GM19452 (cell line): Measurements from ENCODE around the gene SPRR2A.
"Not testable (repeated sequence)": the region's sequence is repeated elsewhere in the genome, so short reads cannot be mapped to it uniquely, and the experiment has no call there.

Experiments
- ATAC-seq: cut with Tn5 transposase; IDR thresholded peaks from one replicate; pipeline ENCODE4 v1.9.1; 2021; ENCODE audit not compliant: unreplicated experiment

Gene SPRR2A

DNA sequence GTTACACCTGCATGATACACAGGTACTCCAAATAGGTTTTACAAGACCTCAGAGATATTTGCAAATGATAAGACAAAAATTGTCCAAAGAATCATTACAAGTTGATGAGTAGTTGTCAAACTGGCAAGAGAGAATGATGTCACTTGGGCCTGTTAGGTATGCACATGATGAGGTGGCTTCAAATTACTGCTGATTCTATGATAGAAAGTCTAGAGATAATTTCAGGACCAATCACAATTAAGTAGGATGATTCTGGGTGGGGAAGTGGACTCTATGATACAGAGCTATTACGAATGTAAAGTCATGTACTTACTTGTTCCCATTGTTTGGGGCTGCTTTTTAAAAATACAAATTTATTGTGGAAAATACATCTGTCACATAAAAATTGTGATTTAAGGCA is 31.5 kb downstream of the SPRR2A start:
- ATAC-seq: no peak

DNA sequence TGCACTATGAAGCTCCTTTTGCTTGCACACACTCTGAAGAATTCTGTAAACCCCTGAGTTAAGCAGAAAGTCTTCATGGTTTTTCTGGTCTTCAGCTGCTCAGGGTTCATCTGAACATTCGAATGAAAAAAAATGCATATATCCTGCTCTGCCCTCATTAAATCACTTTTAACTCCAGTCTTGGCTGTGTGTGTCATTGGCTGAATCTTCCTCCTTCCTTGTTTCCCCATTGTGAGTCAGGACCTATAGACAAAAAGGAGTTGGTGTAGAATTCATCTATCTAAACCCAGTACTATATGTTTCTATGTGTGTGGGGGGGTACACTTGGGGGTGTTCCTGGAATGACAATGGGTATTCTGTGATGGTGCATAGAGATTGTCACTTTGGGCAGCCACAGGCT is 32.9 kb downstream of the SPRR2A start:
- ATAC-seq: no peak

DNA sequence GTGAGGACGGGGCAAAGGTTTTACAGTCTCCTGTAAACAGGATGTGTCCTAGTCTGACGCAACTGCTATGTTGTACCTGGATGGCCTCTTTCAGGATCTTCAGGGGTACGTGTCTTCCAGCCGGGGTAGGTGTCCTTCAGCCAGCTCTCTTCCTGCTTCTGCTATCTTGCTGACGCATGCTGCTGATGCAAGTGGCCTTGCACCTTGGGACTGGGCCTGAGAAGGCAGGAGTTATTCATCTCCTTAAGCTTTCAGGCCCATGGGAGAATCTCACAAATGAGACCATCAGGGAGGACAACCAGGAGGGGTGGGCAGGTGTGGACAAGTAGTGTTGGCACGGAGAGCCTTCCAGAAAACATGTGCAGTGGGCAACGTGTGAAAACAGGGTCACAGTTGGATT is 34.2 kb downstream of the SPRR2A start:
- no peak for ATAC-seq

DNA sequence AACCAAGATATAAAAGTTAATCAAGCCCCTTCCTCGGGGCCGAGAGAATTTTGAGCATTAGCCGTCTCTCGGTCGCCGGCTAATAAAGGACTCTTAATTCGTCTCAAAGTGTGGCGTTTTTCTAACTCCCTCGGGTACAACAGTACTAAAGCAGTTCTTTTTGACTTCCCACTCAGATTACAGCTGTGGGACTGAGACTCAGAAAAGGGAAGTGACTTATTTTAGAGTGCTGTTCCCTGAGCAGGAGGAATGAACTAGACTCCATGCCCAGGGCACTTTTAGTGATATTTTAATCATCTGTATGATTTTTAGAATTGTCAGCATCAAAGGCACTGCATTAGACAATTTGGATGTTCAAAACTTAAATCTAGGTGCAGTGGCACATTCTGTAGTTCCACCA is 35.0 kb downstream of the SPRR2A start:
- not testable (repeated sequence) for ATAC-seq

DNA sequence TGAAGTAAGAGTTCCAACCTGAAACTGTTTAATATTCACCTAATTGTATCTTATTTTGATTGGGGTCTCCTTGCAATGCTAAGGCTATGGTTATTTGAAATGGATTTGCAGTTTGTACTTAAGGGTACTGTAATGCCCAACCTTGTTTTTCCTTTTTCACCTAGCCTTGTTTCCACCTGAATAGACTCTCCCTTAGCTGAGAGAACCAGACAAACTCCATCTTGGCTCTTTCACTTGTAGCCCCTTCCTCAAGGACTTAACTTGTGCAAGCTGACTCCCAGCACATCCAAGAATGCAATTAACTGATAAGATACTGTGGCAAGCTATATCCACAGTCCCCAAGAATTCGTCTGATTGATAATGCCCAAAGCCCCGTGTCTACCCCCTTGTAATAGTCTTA is 35.5 kb downstream of the SPRR2A start:
- ATAC-seq: not testable (repeated sequence)

GRCh38 chr1:153011235-153011758 is 46.0 kb downstream of the SPRR2A start:
- not testable (repeated sequence) for ATAC-seq
